NCI-H1930 (cell line): ENCODE results near the gene MROH2B.

Experiments
- DNase-seq, 2 experiments: peaks; one replicate each; lab custom pipeline; 2025; lab: John Stamatoyannopoulos, UW

MROH2B gene

GRCh38 chr5:40972434-40972833 is 98.7 kb downstream of the MROH2B start:
- DNase-seq, result no peak

DNA sequence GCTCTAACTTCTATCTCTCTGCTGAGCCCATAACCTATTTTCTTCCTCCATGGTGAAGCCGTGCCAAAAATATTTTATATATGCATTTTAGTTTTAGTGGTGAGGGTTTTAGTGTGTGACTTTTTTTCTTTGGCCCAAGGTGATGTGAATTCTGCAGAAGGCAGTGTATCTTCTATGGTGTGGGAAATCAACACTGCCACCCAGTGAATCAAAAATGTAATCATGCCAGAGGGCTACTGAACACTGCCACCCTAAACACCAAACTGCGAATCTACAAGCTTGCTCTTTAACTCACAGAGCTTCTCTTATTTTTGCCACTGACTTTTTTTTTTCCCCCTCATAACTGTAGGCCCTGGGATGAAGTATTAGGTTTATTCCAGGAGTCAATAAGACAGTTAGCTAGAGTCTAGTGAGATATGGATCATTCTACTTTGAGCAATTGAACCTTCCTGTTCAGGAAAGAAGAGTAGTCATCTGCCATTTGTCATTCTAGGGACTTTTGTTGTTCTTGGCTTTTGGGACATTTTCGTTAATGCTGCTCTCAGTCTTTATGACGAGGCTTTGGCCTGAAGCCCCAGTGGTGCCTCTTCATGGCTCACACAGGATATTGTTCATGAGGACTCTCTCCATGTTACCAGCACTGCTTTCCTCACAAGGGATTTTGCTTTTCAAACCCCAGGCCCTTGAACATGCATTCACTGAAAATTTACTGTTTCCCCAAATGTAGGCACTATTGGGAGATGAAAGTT is 108.8 kb downstream of the MROH2B start:
- DNase-seq, result no peak

- DNase-seq, result no peak
Measured at GRCh38 chr5:40960037-40960436, 111.1 kb downstream of the MROH2B start.

GRCh38 chr5:40958811-40959210 is 112.3 kb downstream of the MROH2B start:
- DNase-seq, result no peak

- no peak for DNase-seq
Measured at GRCh38 chr5:40957048-40957447, 114.1 kb downstream of the MROH2B start.

- no peak for DNase-seq
Measured at GRCh38 chr5:40955313-40955712, 115.8 kb downstream of the MROH2B start.
